ENCODE measurements around the gene GH1.

Gene GH1

GRCh38 chr17:63949576-63950250, 31.1 kb upstream of the GH1 start:
- no peak for TF ChIP-seq CTCF (IDR thresholded peaks at IDR 0.05; ENCODE audit: insufficient read depth, low read depth, low read length, missing control alignments)
- no peak for DNase-seq (ENCODE audit: low read depth)

GRCh38 chr17:63948521-63948920, 29.9 kb upstream of the GH1 start:
- no peak for DNase-seq (ENCODE audit: low read depth)
- H3K4me3 ChIP-seq (ENCODE audit: low read length) = no peak overlapping the region
- TF ChIP-seq CTCF (IDR thresholded peaks at IDR 0.05; ENCODE audit: insufficient read depth, low read depth, low read length, missing control alignments) = no peak

More at GRCh38 chr17:63949576-63950250, 31.1 kb upstream of the GH1 start:
- no peak overlapping the region for H3K4me3 ChIP-seq (ENCODE audit: low read length)

- H3K4me3 ChIP-seq (ENCODE audit: low read length) = no peak overlapping the region
- no peak for DNase-seq (ENCODE audit: low read depth)
- no peak for TF ChIP-seq CTCF (IDR thresholded peaks at IDR 0.05; ENCODE audit: insufficient read depth, low read depth, low read length, missing control alignments)
These were observed 29.2 kb upstream of the GH1 start for GRCh38 chr17:63947711-63948330.

GRCh38 chr17:63946440-63947363, 28.1 kb upstream of the GH1 start:
- DNase-seq (ENCODE audit: low read depth) = peak; percentile 19
- peak; percentile 70 for TF ChIP-seq CTCF (IDR thresholded peaks at IDR 0.05; ENCODE audit: insufficient read depth, low read depth, low read length, missing control alignments)
- H3K4me3 ChIP-seq (ENCODE audit: low read length) = no peak overlapping the region

GRCh38 chr17:63945784-63946439, 27.3 kb upstream of the GH1 start:
- H3K4me3 ChIP-seq (ENCODE audit: low read length) = no peak overlapping the region
- no peak for TF ChIP-seq CTCF (IDR thresholded peaks at IDR 0.05; ENCODE audit: insufficient read depth, low read depth, low read length, missing control alignments)
- DNase-seq (ENCODE audit: low read depth) = no peak

- H3K4me3 ChIP-seq (ENCODE audit: low read length) = no peak overlapping the region
These were observed 26.3 kb upstream of the GH1 start for GRCh38 chr17:63944736-63945499.

More at GRCh38 chr17:63944736-63945499, 26.3 kb upstream of the GH1 start:
- TF ChIP-seq CTCF (IDR thresholded peaks at IDR 0.05; ENCODE audit: insufficient read depth, low read depth, low read length, missing control alignments) = no peak
- no peak for DNase-seq (ENCODE audit: low read depth)
